NCI-H146 (cell line): Measurements from ENCODE around the gene HERPUD2.

Experiments used
- DNase-seq: peaks from one replicate; lab custom pipeline; 2025; lab: John Stamatoyannopoulos, UW

HERPUD2 gene, protein sequence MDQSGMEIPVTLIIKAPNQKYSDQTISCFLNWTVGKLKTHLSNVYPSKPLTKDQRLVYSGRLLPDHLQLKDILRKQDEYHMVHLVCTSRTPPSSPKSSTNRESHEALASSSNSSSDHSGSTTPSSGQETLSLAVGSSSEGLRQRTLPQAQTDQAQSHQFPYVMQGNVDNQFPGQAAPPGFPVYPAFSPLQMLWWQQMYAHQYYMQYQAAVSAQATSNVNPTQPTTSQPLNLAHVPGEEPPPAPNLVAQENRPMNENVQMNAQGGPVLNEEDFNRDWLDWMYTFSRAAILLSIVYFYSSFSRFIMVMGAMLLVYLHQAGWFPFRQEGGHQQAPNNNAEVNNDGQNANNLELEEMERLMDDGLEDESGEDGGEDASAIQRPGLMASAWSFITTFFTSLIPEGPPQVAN

DNA sequence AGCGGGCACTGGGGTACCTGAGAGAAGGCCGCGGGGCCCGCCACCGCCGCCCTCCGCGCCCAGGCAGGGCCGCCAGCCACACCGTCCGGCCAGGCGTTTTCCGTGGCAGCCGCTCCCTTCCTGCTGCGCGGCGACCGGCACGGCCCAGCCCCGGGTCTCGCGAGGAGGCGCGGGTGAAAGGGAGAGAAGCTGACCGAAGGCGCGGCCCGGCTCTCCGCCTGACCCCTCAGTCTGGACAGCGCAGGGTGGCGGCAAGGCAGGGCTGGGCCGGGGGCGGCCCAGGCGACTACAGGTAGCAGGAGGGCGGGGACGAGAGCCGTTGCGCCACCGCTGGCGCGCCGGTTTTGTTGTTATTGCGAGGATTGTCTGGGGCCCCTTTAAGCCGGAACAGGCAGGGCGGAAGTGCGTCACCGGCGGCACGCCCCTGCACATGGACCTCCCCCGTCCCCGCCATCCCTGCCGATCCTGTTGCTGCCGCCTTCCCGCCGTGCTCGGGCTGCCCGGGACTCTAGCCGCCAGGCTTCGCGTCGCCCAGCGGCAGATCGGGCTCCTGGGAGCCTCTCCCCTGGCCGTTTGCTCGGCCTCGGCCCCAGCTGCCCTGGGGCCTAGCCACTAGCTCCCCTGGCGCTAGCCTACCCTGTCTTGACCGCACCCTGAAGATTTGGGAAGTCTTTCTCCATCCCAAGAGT, at the start of gene HERPUD2:
HERPUD2 (minus strand) TSS at position 352 of the 689 bp plus-strand sequence. CDS start 805 bp downstream, outside the sequence.
- DNase-seq = peak; percentile 96

GRCh38 chr7:35738889-35739288, 44.0 kb upstream of the HERPUD2 start:
- no peak for DNase-seq

DNA sequence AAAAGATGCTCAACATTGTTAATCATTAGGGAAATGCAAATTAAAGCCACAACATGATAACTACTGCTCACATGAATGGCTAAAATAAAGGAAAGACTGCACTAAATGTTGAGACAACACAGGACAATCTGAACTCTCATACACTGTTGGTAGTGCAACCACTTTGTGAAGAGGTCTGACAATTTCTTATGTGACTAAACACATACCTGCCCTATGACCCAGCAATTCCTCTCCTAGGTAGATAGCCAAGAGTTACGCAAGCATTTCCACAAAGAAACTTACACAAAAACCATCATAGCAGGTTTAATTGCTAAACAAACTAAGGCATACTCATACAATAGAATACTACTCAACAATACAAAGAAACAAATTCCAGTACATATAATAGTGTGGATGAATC, 41.8 kb upstream of the HERPUD2 start:
- DNase-seq = no peak

GRCh38 chr7:35735396-35735795, 40.5 kb upstream of the HERPUD2 start:
- DNase-seq = no peak

DNA sequence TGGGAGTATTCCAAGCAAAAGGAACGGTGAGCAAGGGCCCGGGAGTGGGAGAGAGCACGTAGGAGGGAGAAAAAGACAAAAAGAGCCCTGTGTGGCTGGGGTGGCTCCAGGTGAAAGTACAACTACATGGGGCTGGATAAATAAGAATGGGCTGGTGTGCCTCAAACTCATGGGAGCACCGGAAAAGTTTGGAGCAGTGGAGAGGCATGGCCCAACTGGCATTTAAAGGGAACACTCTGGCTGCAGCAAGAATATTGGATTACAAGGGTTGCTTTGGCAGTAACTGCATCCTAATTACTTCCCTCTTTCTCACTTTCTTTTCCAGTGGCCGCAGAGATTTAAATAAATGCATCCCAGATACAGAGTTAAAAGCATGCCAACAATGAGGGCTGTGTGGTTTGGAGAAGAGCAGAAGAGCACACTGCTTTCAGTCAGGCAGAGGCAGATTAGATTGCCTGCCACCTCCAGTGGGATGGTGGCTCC, 39.1 kb upstream of the HERPUD2 start:
- DNase-seq = no peak

- DNase-seq = peak; percentile 42
These were observed 36.4 kb upstream of the HERPUD2 start for GRCh38 chr7:35731349-35731748.

DNA sequence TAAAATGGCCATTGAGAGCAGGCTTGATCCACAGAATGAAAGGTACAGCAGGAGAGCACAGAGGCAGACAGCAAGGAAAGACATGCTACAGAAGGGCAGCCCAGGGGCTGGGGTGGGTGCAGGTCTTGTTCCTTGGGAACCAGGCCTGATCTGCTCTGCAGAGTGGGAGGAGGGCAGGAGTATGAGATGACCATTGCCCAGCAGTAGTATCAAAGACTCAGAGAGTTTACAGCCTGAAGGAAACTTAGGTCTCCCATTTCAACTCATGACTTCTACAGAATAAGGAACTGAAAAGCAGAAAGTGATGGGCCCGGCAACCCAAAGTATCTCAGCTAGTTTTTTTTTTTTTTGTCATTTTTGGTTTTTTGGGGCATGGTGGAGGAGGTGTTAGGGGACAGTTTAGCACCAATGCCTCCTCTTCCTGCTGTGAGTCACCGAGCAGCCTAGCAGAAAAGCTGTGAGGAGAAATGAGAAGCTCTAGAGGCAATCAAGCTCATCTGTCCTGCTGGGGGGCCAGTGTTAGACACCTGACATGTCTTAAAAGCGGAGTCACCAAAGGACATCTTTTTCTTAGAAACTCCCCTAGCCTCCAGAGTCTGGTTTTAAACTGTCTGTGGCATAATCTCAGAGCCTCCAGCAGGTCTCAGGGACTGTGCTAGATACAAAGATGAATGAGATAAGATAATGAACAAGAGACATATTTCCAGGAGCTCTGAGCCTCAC, 34.3 kb upstream of the HERPUD2 start:
- DNase-seq = no peak

DNA sequence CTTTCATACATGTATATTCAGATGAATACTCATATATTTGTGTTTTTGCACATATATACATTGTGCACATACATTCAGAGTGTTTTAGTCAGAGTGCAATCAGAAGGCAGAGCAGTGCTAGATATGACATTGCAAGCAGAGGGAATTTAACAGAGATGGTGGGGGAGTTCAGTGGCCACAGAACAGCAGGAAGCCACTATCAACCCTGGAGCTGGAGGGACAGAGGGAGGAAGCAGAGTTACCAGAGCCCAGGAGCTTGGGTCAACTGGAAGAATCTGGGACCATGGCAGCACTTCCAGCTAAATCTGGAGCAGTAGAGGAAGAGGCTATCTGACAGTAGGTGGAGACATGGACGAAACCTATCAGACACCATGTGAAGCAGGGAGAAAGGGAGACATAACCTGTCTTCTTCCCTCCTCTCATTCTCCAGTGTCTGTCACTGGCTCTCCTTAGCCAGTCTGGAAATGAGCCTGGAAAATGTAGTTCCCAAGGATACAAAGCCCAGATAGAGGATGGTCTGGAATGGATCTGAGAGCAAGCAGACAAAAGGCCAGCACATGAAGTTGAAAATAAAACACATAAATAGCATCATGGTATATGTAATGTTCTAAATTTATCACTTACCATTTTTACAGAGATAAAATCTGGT, 33.6 kb upstream of the HERPUD2 start:
- no peak for DNase-seq

DNA sequence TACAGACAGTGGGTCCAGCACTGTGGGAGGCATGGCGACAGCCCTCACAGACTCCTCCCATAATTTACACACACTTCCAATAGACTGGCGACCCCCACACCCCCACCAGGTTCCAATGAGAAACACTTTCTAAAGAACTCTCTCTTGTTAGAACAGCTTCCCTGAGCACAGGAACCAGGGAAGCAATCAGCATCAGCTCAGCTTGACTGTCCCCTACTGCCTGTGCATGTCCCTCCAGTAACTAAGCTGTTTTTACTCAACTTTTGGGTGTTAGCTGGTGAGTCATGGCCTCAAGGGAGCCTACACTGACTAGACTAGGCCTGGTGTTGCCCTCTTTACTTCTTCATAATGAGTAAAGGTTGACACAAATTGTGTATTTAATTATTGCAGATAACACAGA, 32.6 kb upstream of the HERPUD2 start:
- DNase-seq = no peak

GRCh38 chr7:35726654-35727053, 31.7 kb upstream of the HERPUD2 start:
- peak; percentile 47 for DNase-seq

DNA sequence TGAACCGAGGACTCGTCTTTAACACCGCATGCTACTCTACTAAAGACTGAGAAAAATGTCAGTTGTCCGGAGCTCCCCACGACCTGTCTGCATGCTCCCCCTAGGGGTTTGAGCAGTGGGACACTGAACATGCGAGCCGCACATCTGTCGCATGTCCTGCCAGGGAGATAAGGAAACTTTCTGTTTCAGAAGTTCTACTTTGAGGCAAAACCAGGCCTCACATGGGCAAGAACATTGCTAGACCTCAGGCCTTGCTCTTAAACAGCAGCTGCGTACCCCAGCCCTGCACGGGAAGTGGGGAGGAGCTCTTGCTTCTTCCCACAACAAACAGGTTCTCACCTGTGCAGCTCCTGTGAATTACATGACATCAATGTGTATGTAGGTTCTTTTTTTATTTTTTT, 30.3 kb upstream of the HERPUD2 start:
- no peak for DNase-seq

DNA sequence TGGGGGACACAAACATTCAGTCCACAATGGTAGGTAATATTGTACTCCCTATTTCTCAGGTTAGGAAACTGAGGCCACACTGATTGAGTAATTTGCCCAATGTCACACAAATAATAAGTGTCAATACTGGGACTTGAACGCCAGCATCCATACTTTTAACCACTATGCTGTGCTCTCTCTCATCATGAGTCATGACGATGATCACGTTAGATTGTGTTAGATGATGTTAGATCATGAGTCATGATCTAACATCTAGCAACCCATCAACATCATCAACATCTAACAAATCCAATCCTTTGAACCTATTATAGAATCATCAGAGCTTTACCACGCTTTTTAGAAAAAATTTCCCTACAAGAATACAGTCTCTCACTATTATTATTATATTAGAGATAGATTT, 28.1 kb upstream of the HERPUD2 start:
- no peak for DNase-seq

GRCh38 chr7:35722054-35722849, 27.3 kb upstream of the HERPUD2 start:
- DNase-seq = no peak

- no peak for DNase-seq
These were observed 26.4 kb upstream of the HERPUD2 start for GRCh38 chr7:35721288-35721687.

- DNase-seq = no peak
These were observed 25.9 kb upstream of the HERPUD2 start for GRCh38 chr7:35720849-35721248.

- no peak for DNase-seq
These were observed 25.1 kb upstream of the HERPUD2 start for GRCh38 chr7:35720032-35720431.

- DNase-seq = no peak
These were observed 23.1 kb upstream of the HERPUD2 start for GRCh38 chr7:35718047-35718446.

DNA sequence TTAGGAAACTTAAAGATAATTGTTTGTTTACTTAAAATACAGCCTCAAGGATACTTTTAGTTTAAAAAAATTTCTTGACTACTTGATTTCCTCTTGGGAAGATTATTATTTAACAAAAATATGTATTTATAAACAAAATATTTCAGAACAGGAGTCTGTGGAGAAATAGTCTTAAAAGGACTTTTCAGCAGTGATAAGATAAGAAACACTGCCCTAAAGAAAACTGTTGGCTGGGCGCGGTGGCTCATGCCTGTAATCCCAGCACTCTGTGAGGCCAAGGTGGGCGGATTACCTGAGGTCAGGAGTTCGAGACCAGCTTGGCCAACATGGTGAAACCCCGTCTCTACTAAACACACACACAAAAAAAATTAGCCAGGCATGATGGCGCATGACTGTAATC, 22.6 kb upstream of the HERPUD2 start:
- no peak for DNase-seq

DNA sequence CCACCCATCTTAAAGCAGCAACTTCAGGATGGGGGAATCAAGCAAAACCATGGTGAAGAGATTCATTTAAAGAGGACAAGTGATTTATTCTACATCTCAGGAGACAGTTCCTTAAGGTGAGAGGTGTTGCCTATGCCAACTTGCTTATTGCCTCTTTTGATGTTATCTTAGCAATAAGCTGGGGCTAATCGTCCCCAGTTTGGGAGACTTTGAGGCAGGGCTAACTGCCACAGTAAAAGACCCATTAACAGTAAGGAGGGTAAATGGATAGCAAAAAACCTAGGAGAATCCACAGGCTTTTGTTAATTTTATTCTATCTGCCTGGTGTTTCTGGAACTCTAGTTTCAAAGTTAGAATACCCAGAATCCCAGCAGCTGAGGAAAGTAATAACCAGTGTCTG, 22.1 kb upstream of the HERPUD2 start:
- DNase-seq = no peak

DNA sequence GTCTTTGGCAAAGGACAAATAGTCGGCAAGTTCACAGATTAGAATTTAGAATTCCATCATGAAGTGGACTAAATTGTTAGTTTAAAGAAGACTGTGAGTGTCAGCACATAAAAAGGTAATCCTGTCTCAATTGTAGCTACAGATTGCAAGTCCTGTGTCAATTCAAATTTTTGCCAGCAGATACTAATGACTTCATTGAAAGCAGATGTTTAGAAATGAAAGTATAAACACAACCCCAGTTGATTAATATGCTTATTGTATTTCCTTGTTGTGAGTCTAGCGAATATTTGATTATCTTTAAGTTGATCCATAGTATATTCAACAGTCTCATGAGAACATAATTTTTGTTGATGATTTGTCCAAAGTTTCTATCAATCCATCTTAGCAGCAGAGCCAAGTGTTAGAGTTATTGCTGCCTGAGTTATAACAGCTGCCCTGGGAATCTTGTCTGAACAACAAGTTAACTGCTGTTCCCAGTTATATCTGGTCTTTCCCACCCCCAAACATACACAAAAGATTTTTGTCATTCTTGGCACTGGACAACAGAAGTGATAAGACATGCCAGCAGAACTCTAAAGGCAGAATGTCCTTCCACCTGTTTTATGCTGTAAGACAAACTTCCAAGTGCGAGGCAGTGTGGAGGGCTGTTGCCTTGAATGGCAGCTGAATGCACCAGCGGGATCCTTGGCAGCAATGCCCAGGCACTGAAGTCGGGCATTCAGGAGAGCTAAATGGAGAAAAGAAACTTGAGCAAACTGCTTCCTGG, 21.3 kb upstream of the HERPUD2 start:
- DNase-seq = no peak

- no peak for DNase-seq
These were observed 19.9 kb upstream of the HERPUD2 start for GRCh38 chr7:35714862-35715261.
